T-cell (primary cell): ENCODE measurements around the gene GGN. TPM values are rescaled to one million over a fixed set of nuclear protein-coding genes. Genes with fewer than 3 reads are reported as not detected.
"Not testable (repeated sequence)": the region's sequence is repeated elsewhere in the genome, so short reads cannot be mapped to it uniquely, and the experiment has no call there.

Experiments
- ATAC-seq, 4 experiments: fragments of 200-7000 bp in 3 of 4; fragments of 150-1000 bp in 1 of 4; cut with Tn5 transposase; replicated peaks in 1 of 4; 1 replicate in 3 of 4; 2 replicates in 1 of 4; pipeline ENCODE4 v1.10.0; 2021; ENCODE audit warnings: moderate library complexity in 3 of 4, mild to moderate bottlenecking in 2 of 4, moderate number of reproducible peaks in 1 of 4
- CTCF ChIA-PET, 2 donors: fragments of 300-600 bp; sonication (Branson Sonifier 250); formaldehyde crosslinking; loops; one replicate each; lab custom pipeline; 2022; ENCODE audit warnings: antibody characterized with exemption in 2 of 2; lab: Charles Lee
- POLR2A ChIA-PET, 2 donors: fragments of 300-600 bp; sonication (Branson Sonifier 250); formaldehyde crosslinking; loops; one replicate each; lab custom pipeline; 2022; ENCODE audit warnings: antibody characterized with exemption in 2 of 2; lab: Charles Lee
- DNase-seq, 35 experiments: peaks; one replicate each; pipeline versions ENCODE4 v3.0.0 to v3.0.0-alpha.2; 2013 to 2023
- H3K27ac ChIP-seq: one replicate; pipeline ENCODE4 v1.5.1; 2013; ENCODE audit warnings: low read length
- H3K27me3 ChIP-seq, 2 experiments: replicated peaks in 1 of 2; 1 replicate in 1 of 2; 2 replicates in 1 of 2; pipeline versions ENCODE4 v1.6.1 to v1.7.0; 2013; ENCODE audit warnings: low read length in 1 of 2, mixed read lengths in 1 of 2; ENCODE audit not compliant: control insufficient read depth in 2 of 2, insufficient read depth in 2 of 2; ENCODE audit errors: extremely low read depth in 1 of 2
- H3K36me3 ChIP-seq, 2 donors: 1 replicate in 1 of 2; 2 replicates in 1 of 2; pipeline versions ENCODE4 v1.6.1 to v1.7.0; 2013; ENCODE audit warnings: low read length in 1 of 2; ENCODE audit not compliant: control insufficient read depth in 2 of 2, insufficient read depth in 1 of 2; ENCODE audit errors: extremely low read depth in 1 of 2
- H3K4me1 ChIP-seq, 2 experiments: 1 replicate in 1 of 2; 2 replicates in 1 of 2; pipeline versions ENCODE4 v1.6.1 to v1.7.0; 2013; ENCODE audit warnings: low read length in 2 of 2, mixed read lengths in 1 of 2; ENCODE audit not compliant: insufficient read depth in 2 of 2, control insufficient read depth in 1 of 2; ENCODE audit errors: extremely low read depth in 1 of 2
- H3K4me3 ChIP-seq, 2 donors: 1 replicate in 1 of 2; 2 replicates in 1 of 2; pipeline versions ENCODE4 v1.5.1 to v1.7.0; 2013; ENCODE audit warnings: mild to moderate bottlenecking in 2 of 2, low read length in 1 of 2, moderate library complexity in 1 of 2; ENCODE audit not compliant: control insufficient read depth in 1 of 2; ENCODE audit errors: extremely low read depth in 1 of 2
- H3K9me3 ChIP-seq: 2 replicates; pipeline ENCODE4 v1.7.0; 2013
- H3K27ac Mint-ChIP-seq, 2 donors: one replicate each; pipeline ENCODE4 v1.8.0; 2020 to 2021; ENCODE audit warnings: mild to moderate bottlenecking in 2 of 2, mixed read lengths in 2 of 2
- H3K27me3 Mint-ChIP-seq, 2 donors: one replicate each; pipeline ENCODE4 v1.8.0; 2021 to 2022; ENCODE audit warnings: mixed read lengths in 2 of 2
- H3K36me3 Mint-ChIP-seq: one replicate; pipeline ENCODE4 v1.8.0; 2021; ENCODE audit warnings: mixed read lengths
- H3K4me1 Mint-ChIP-seq, 3 donors: one replicate each; pipeline ENCODE4 v1.8.0; 2020 to 2022; ENCODE audit warnings: mixed read lengths in 3 of 3, mild to moderate bottlenecking in 1 of 3
- H3K4me3 Mint-ChIP-seq, 3 donors: one replicate each; pipeline ENCODE4 v1.8.0; 2020 to 2022; ENCODE audit warnings: mild to moderate bottlenecking in 3 of 3, mixed read lengths in 3 of 3, moderate library complexity in 3 of 3
- H3K9me3 Mint-ChIP-seq, 3 donors: one replicate each; pipeline ENCODE4 v1.8.0; 2020 to 2022; ENCODE audit warnings: mixed read lengths in 3 of 3
- WGBS: methylation state at CpG from one replicate; pipeline ENCODE4 v1.1.5; 2013; ENCODE audit warnings: missing lambda C conversion rate; ENCODE audit not compliant: insufficient coverage; 5-methylcytosine and 5-hydroxymethylcytosine counted together
- total RNA-seq, 35 experiments: library from RNA in 6 of 35; stranded (reverse) in 6 of 35; fragments of 120-200 nt in 1 of 35; gene quantifications; one replicate each; pipeline versions ENCODE4 v1.2.1 to v1.2.4 and lab custom pipeline; 2013 to 2026

Gene GGN
- total RNA-seq, 5 donors from 2014 or later (not counting 1 experiment from before 2014, with no cell fraction given) = 0.18 to 0.60 (median 0.31) TPM; not detected in 1

GRCh38 chr19:38412961-38413360, 25.1 kb upstream of the GGN start:
- Mint-ChIP-seq H3K36me3 (peaks cover 4% of the 10 kb centered on the region), H3K4me1 (peaks cover 13 to 15% (median 14%) of the 10 kb centered on the region in 3 donors), H3K27me3 (no peaks in the 10 kb centered on the region), H3K27ac (no peak overlapping the region), H3K4me3 (no peak overlapping the region), H3K9me3 (no peaks in the 10 kb centered on the region)
- no peak for DNase-seq
- ATAC-seq = no peak
- Histone ChIP-seq H3K27ac (no peak overlapping the region), H3K9me3 (no peaks in the 10 kb centered on the region), H3K36me3 (peaks cover 0 to 3% of the 10 kb centered on the region in 2 donors), H3K27me3 (no peaks in the 10 kb centered on the region), H3K4me1 (peaks cover 6 to 13% of the 10 kb centered on the region in 2 experiments), H3K4me3 (no peak overlapping the region)
- CTCF ChIA-PET = no interaction called here
- WGBS = 75% methylated on average over 1 of the region's 11 CpGs
- POLR2A ChIA-PET = interaction anchor here in 1 of 2 donors (0.6 kb wide), 1 partner anchor 34 kb away, joined by 5 read pairs; no protein-coding TSS in a partner anchor

DNA sequence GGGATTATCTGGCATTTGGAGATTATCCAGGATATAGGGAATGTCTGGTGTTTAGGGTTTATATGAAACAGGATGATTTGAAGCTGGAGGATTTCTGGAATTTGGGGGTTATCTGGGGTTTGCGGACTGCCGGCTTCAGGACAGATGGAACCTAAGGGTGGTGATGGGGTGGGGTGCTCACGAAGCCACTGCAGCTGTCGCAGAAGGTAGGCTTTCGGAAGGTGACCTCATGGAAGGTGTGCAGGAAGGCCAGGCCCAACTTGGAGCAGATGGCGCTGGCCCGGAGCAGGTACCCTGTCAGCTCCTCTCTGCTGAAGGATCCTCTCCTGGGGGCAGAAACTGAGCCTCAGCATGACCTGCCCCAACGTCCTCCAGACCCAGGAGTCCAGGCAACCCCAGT, 24.7 kb upstream of the GGN start:
- ChIA-PET POLR2A (no interaction called here), CTCF (no interaction called here)
- no peak for ATAC-seq
- peaks cover 1 to 8% of the 10 kb centered on the region in 2 experiments for H3K4me1 ChIP-seq
- no peak overlapping the region for H3K4me3 ChIP-seq
- Mint-ChIP-seq H3K4me3 (no peak overlapping the region), H3K36me3 (peaks cover 4% of the 10 kb centered on the region), H3K27ac (no peak overlapping the region), H3K4me1 (peaks cover 8 to 10% (median 9%) of the 10 kb centered on the region in 3 donors), H3K9me3 (no peaks in the 10 kb centered on the region), H3K27me3 (no peaks in the 10 kb centered on the region)
- no peak for DNase-seq
- peaks cover 0 to 3% of the 10 kb centered on the region in 2 donors for H3K36me3 ChIP-seq
- H3K27ac ChIP-seq = no peak overlapping the region
- H3K9me3 ChIP-seq = no peaks in the 10 kb centered on the region
- H3K27me3 ChIP-seq = no peaks in the 10 kb centered on the region
- WGBS = 93% methylated on average over 5 of the region's 8 CpGs

GRCh38 chr19:38411898-38412297, 24.1 kb upstream of the GGN start:
- H3K27ac Mint-ChIP-seq, POLR2A ChIA-PET: not testable (repeated sequence)

GRCh38 chr19:38411041-38411712, 23.3 kb upstream of the GGN start:
- Mint-ChIP-seq H3K27me3 (no peaks in the 10 kb centered on the region), H3K36me3 (peaks cover 9% of the 10 kb centered on the region), H3K4me3 (no peak overlapping the region), H3K27ac (no peak overlapping the region), H3K4me1 (no peaks in the 10 kb centered on the region), H3K9me3 (no peaks in the 10 kb centered on the region)
- Histone ChIP-seq H3K4me3 (no peak overlapping the region), H3K36me3 (peaks cover 0 to 15% of the 10 kb centered on the region in 2 donors), H3K9me3 (no peaks in the 10 kb centered on the region), H3K27ac (no peak overlapping the region), H3K4me1 (no peaks in the 10 kb centered on the region), H3K27me3 (no peaks in the 10 kb centered on the region)
- ChIA-PET POLR2A (no interaction called here), CTCF (no interaction called here)
- no CpG with 5 or more reads among the region's 13 CpGs for WGBS
- no peak for DNase-seq
- no peak for ATAC-seq

More at GRCh38 chr19:38411898-38412297, 24.1 kb upstream of the GGN start:
- H3K36me3 ChIP-seq, H3K9me3 Mint-ChIP-seq, CTCF ChIA-PET, H3K27me3 Mint-ChIP-seq, DNase-seq, H3K4me3 Mint-ChIP-seq, ATAC-seq, H3K4me1 ChIP-seq, H3K27ac ChIP-seq, H3K4me1 Mint-ChIP-seq, H3K4me3 ChIP-seq, H3K27me3 ChIP-seq, H3K9me3 ChIP-seq, H3K36me3 Mint-ChIP-seq: not testable (repeated sequence)
- 85% methylated on average over 4 of the region's 5 CpGs for WGBS

DNA sequence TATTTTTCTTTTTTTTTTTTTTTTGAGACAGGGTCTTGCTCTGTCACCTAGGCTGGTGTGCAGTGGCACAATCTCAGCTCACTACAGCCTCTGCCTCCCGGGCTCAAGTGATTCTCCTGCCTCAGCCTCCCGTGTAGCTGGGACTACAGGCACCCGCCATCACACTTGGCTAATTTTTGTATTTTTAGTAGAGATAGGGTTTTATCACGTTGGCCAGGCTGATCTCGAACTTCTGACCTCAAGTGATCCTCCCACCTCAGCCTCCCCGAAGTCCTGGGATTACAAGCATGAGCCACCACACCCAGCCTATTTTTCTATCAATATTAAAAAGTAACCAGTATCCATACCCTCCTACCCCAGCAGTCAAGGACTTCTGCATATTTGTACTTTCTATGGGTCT, 22.6 kb upstream of the GGN start:
- ATAC-seq, H3K4me1 Mint-ChIP-seq, H3K27ac ChIP-seq, H3K27me3 ChIP-seq, H3K36me3 Mint-ChIP-seq, H3K4me1 ChIP-seq, H3K9me3 Mint-ChIP-seq, CTCF ChIA-PET, H3K27me3 Mint-ChIP-seq, H3K4me3 ChIP-seq, H3K9me3 ChIP-seq, DNase-seq, H3K27ac Mint-ChIP-seq, H3K4me3 Mint-ChIP-seq: not testable (repeated sequence)
- 100% methylated on average over 1 of the region's 6 CpGs for WGBS
- POLR2A ChIA-PET = interaction anchor here in 1 of 2 donors (0.7 kb wide), 1 partner anchor 1059 kb away, joined by 4 read pairs; no protein-coding TSS in a partner anchor
- peaks cover 0 to 18% of the 10 kb centered on the region in 2 donors for H3K36me3 ChIP-seq

DNA sequence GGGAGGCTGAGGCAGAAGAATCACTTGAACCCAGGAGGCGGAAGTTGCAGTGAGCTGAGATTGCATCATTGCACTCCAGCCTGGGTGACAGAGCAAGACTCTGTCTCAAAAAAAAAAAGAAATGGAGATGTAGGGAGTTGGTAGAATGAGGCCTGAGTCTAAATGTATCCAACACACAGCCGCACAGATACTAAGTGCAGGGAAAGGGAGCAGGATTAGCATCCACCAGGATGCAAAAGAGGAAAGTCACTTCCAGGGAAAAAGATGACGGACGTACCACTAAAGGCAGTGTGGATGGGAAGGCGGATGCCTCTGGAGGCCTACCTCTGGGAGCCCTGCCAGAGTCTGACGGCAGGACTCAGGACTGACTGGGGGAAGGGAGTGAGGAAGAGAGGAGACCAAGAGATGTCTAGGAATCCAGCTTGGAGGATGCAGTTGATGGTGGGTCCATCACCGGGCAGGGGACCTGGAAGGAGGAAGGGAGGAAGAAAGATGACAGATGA, 21.8 kb upstream of the GGN start:
- Mint-ChIP-seq H3K4me3 (no peak overlapping the region), H3K27ac (no peak overlapping the region), H3K9me3 (no peaks in the 10 kb centered on the region), H3K27me3 (no peaks in the 10 kb centered on the region), H3K36me3 (peaks cover 13% of the 10 kb centered on the region), H3K4me1 (peaks cover 7 to 8% (median 7%) of the 10 kb centered on the region in 3 donors)
- ChIA-PET POLR2A (no interaction called here), CTCF (no interaction called here)
- no peak for DNase-seq
- H3K36me3 ChIP-seq = peaks cover 0 to 25% of the 10 kb centered on the region in 2 donors
- no peak for ATAC-seq
- no peak overlapping the region for H3K4me3 ChIP-seq
- H3K4me1 ChIP-seq = peaks cover 0 to 7% of the 10 kb centered on the region in 2 experiments
- WGBS = 96% methylated on average over 6 of the region's 7 CpGs
- no peaks in the 10 kb centered on the region for H3K9me3 ChIP-seq
- no peaks in the 10 kb centered on the region for H3K27me3 ChIP-seq
- no peak overlapping the region for H3K27ac ChIP-seq
